ENCODE results near the gene CHST11. TPM values are rescaled to one million over a fixed set of nuclear protein-coding genes. Genes with fewer than 3 reads are reported as not detected.

Gene CHST11
- total RNA-seq, 1 experiment from 2014 or later = 1.1 TPM

DNA sequence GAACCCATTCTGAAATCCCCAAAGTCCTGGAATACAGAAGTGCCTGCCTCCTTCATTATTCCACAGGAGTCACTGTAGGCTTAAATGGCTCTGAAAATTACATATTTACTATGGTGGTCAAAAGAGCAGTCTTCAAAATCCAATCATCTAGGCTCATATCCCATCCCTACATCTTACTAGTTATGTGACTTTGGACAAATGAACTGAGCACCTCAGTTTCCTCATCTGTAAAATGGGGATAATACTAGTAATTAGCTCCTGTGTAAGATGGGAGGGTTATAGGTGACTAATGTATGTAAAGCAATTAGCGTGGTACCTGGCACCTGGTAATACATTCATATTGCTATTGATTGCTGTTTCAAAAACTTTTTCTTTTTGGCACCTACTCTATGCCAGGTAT, 243.6 kb downstream of the CHST11 start:
- H3K4me3 Mint-ChIP-seq (ENCODE audit: low read depth, unreplicated experiment) = no peak overlapping the region
- H3K36me3 Mint-ChIP-seq (ENCODE audit: insufficient read depth, unreplicated experiment) = no peaks in the 10 kb centered on the region
- no TSS peak for BruUV-seq (replicated peaks)
- CTCF ChIA-PET = no interaction called here
- TF ChIP-seq, protein P1, sequence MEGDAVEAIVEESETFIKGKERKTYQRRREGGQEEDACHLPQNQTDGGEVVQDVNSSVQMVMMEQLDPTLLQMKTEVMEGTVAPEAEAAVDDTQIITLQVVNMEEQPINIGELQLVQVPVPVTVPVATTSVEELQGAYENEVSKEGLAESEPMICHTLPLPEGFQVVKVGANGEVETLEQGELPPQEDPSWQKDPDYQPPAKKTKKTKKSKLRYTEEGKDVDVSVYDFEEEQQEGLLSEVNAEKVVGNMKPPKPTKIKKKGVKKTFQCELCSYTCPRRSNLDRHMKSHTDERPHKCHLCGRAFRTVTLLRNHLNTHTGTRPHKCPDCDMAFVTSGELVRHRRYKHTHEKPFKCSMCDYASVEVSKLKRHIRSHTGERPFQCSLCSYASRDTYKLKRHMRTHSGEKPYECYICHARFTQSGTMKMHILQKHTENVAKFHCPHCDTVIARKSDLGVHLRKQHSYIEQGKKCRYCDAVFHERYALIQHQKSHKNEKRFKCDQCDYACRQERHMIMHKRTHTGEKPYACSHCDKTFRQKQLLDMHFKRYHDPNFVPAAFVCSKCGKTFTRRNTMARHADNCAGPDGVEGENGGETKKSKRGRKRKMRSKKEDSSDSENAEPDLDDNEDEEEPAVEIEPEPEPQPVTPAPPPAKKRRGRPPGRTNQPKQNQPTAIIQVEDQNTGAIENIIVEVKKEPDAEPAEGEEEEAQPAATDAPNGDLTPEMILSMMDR (IDR thresholded peaks at IDR 0.05; ENCODE audit: unreplicated experiment) = no peak
- no peak overlapping the region for H3K27ac Mint-ChIP-seq (ENCODE audit: unreplicated experiment)
- no peak for DNase-seq
- peaks cover 21% of the 10 kb centered on the region for H3K27me3 Mint-ChIP-seq (ENCODE audit: unreplicated experiment)
- no peaks in the 10 kb centered on the region for H3K9me3 Mint-ChIP-seq (ENCODE audit: low read depth, unreplicated experiment)
- intact Hi-C loops (cut with micrococcal nuclease; ENCODE audit: unreplicated experiment) = no loop called here
- H3K4me1 Mint-ChIP-seq (ENCODE audit: low read depth, unreplicated experiment) = no peaks in the 10 kb centered on the region

GRCh38 chr12:104701301-104701700, 244.6 kb downstream of the CHST11 start:
- intact Hi-C loops (cut with micrococcal nuclease; ENCODE audit: unreplicated experiment) = no loop called here
- Mint-ChIP-seq H3K27me3 (ENCODE audit: unreplicated experiment) (peaks cover 30% of the 10 kb centered on the region), H3K9me3 (ENCODE audit: low read depth, unreplicated experiment) (no peaks in the 10 kb centered on the region), H3K27ac (ENCODE audit: unreplicated experiment) (no peak overlapping the region), H3K4me3 (ENCODE audit: low read depth, unreplicated experiment) (no peak overlapping the region), H3K4me1 (ENCODE audit: low read depth, unreplicated experiment) (no peaks in the 10 kb centered on the region), H3K36me3 (ENCODE audit: insufficient read depth, unreplicated experiment) (no peaks in the 10 kb centered on the region)
- TF ChIP-seq, protein P1 (IDR thresholded peaks at IDR 0.05; ENCODE audit: unreplicated experiment) = no peak
- DNase-seq = no peak
- CTCF ChIA-PET = no interaction called here
- no TSS peak for BruUV-seq (replicated peaks)

DNA sequence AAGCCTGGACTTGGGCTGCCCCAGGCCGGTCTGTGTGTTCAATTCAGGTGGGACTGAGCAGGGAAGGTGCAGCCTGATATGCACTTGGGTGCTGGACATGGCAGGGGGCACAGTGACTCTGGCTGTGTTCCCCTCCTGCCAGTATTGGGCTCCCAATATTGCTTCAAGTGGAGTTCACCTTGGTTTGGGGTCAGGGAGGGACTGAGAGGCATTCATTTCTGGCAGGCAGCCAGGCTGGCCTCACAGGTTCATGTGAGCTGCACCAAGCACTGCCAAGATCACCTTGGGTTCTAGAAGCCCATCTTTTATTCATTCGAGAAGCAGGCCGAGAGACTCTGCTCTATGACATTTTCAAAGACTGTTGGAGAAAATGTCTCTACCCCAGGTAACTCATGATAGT, 245.0 kb downstream of the CHST11 start:
- intact Hi-C loops (cut with micrococcal nuclease; ENCODE audit: unreplicated experiment) = no loop called here
- no peak for DNase-seq
- Mint-ChIP-seq H3K27me3 (ENCODE audit: unreplicated experiment) (peaks cover 35% of the 10 kb centered on the region), H3K9me3 (ENCODE audit: low read depth, unreplicated experiment) (no peaks in the 10 kb centered on the region), H3K4me3 (ENCODE audit: low read depth, unreplicated experiment) (no peak overlapping the region), H3K36me3 (ENCODE audit: insufficient read depth, unreplicated experiment) (no peaks in the 10 kb centered on the region), H3K27ac (ENCODE audit: unreplicated experiment) (no peak overlapping the region), H3K4me1 (ENCODE audit: low read depth, unreplicated experiment) (no peaks in the 10 kb centered on the region)
- no TSS peak for BruUV-seq (replicated peaks)
- CTCF ChIA-PET = no interaction called here
- TF ChIP-seq, protein P1 (IDR thresholded peaks at IDR 0.05; ENCODE audit: unreplicated experiment) = no peak

DNA sequence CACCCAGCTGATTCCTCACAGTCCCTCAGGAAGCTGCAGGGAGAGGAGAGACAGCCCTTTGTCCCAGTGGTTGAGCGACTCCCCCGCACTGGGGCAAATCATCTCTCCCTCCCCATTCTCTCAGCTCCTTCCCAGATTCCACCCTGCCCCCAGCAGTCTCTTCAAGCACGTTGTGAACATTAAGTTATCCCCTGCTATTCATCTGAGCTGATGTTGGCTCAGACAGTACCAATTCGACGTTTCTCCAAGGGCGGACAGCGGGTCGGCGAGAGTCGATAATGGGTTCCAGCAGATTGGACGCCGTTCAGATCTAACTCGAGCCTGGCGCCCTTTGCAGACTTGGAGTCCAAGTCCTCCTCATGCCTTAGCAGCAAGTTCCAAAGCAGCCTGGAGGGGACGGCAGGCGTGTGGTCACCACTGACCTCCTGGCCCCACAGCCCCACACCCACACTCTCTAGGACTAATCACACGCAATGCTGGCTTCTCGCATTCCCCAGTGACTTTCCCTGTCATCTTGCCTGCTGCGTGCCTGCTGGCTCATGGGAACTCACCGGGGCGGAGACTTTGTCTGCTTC, 245.9 kb downstream of the CHST11 start:
- DNase-seq = no peak
- TF ChIP-seq, protein P1 (IDR thresholded peaks at IDR 0.05; ENCODE audit: unreplicated experiment) = no peak
- CTCF ChIA-PET = interaction anchor here (0.5 kb wide), 1 partner anchor 205 kb away, joined by 8 read pairs; no protein-coding TSS in a partner anchor
- Mint-ChIP-seq H3K27me3 (ENCODE audit: unreplicated experiment) (peaks cover 38% of the 10 kb centered on the region), H3K36me3 (ENCODE audit: insufficient read depth, unreplicated experiment) (no peaks in the 10 kb centered on the region), H3K9me3 (ENCODE audit: low read depth, unreplicated experiment) (no peaks in the 10 kb centered on the region), H3K4me1 (ENCODE audit: low read depth, unreplicated experiment) (no peaks in the 10 kb centered on the region), H3K27ac (ENCODE audit: unreplicated experiment) (no peak overlapping the region), H3K4me3 (ENCODE audit: low read depth, unreplicated experiment) (no peak overlapping the region)
- no TSS peak for BruUV-seq (replicated peaks)
- intact Hi-C loops (cut with micrococcal nuclease; ENCODE audit: unreplicated experiment) = no loop called here
